Keratinocyte (primary cell): ENCODE measurements around the gene TMEM88. TPM values are rescaled to one million over a fixed set of nuclear protein-coding genes. Genes with fewer than 3 reads are reported as not detected.

Source experiments
- DNase-seq: peaks from one replicate; pipeline ENCODE4 v3.0.0-alpha.2; 2011; ENCODE audit warnings: low read depth, missing footprints, low spot score
- FAIRE-seq: peaks from 2 replicates; lab custom pipeline; 2011; peaks lifted over from hg19 to GRCh38; lab: Jason Lieb, UNC
- H2AFZ ChIP-seq: 2 replicates; pipeline ENCODE4 v1.6.0; 2012; ENCODE audit warnings: low read length, control low read depth, inconsistent platforms; ENCODE audit not compliant: control insufficient read depth
- H3K27ac ChIP-seq: 2 replicates; pipeline ENCODE4 v1.5.1; 2011; ENCODE audit warnings: low read length; ENCODE audit not compliant: control insufficient read depth, insufficient read depth
- H3K27me3 ChIP-seq: 3 replicates; pipeline ENCODE4 v1.6.0; 2011; ENCODE audit warnings: low read length; ENCODE audit not compliant: control insufficient read depth, insufficient read depth; ENCODE audit errors: extremely low read depth
- H3K36me3 ChIP-seq, 2 experiments: 2 replicates in 1 of 2; 3 replicates in 1 of 2; pipeline ENCODE4 v1.5.1; 2011; ENCODE audit warnings: low read length in 2 of 2, mild to moderate bottlenecking in 1 of 2; ENCODE audit not compliant: control insufficient read depth in 2 of 2, insufficient read depth in 2 of 2; ENCODE audit errors: extremely low read depth in 1 of 2
- H3K4me1 ChIP-seq: 3 replicates; pipeline ENCODE4 v1.5.1; 2011; ENCODE audit warnings: low read length; ENCODE audit not compliant: control insufficient read depth, insufficient read depth; ENCODE audit errors: extremely low read depth
- H3K4me2 ChIP-seq: 3 replicates; pipeline ENCODE4 v1.6.0; 2011; ENCODE audit warnings: low read depth, low read length; ENCODE audit not compliant: control insufficient read depth, insufficient read depth; ENCODE audit errors: extremely low read depth
- H3K4me3 ChIP-seq, 3 experiments: fragments of 200-600 bp in 1 of 3; sonication (generic) in 1 of 3; 2 replicates in 2 of 3; 3 replicates in 1 of 3; pipeline ENCODE4 v1.5.1; 2011 to 2016; ENCODE audit warnings: low read length in 3 of 3, mild to moderate bottlenecking in 3 of 3, control low read depth in 2 of 3, inconsistent platforms in 1 of 3, low read depth in 1 of 3, mixed read lengths in 1 of 3, mixed run types in 1 of 3, moderate library complexity in 1 of 3; ENCODE audit not compliant: control insufficient read depth in 2 of 3, insufficient read depth in 2 of 3; ENCODE audit errors: extremely low read depth in 1 of 3
- H3K79me2 ChIP-seq: 2 replicates; pipeline ENCODE4 v1.6.0; 2012; ENCODE audit warnings: low read length; ENCODE audit not compliant: control insufficient read depth, insufficient read depth
- H3K9ac ChIP-seq: 3 replicates; pipeline ENCODE4 v1.6.0; 2011; ENCODE audit warnings: low read length; ENCODE audit not compliant: control insufficient read depth, insufficient read depth; ENCODE audit errors: extremely low read depth
- H3K9me1 ChIP-seq: 3 replicates; pipeline ENCODE4 v1.6.0; 2011; ENCODE audit warnings: low read length; ENCODE audit not compliant: control insufficient read depth, insufficient read depth; ENCODE audit errors: extremely low read depth
- H3K9me3 ChIP-seq: 2 replicates; pipeline ENCODE4 v1.5.1; 2012; ENCODE audit warnings: low read depth, low read length; ENCODE audit not compliant: control insufficient read depth
- H4K20me1 ChIP-seq: 3 replicates; pipeline ENCODE4 v1.6.0; 2011; ENCODE audit warnings: low read length; ENCODE audit not compliant: control insufficient read depth, insufficient read depth; ENCODE audit errors: extremely low read depth
- CTCF ChIP-seq, 3 experiments: IDR thresholded peaks in 1 of 3; conservative IDR thresholded peaks in 1 of 3; optimal IDR thresholded peaks in 1 of 3; 2 replicates in 2 of 3; 3 replicates in 1 of 3; pipeline versions ENCODE3 to v1.5.1; 2011; ENCODE audit warnings: low read length in 3 of 3, mild to moderate bottlenecking in 3 of 3, moderate library complexity in 2 of 3, control low read depth in 1 of 3, inconsistent platforms in 1 of 3; ENCODE audit not compliant: insufficient read depth in 2 of 3; ENCODE audit errors: extremely low read depth in 1 of 3
- EZH2 ChIP-seq: IDR thresholded peaks from one replicate; pipeline ENCODE4 v1.6.1; 2012; ENCODE audit warnings: inconsistent platforms, mild to moderate bottlenecking, low read length, moderate library complexity
- dilution Hi-C: fragments of 300-500 bp; cut with MboI; formaldehyde crosslinking; loops from one replicate; pipeline ENCODE4 v1.7.0; 2020; ENCODE audit warnings: low sequenced_read_pairs; ENCODE audit not compliant: extremely low pct_ligation_motif_present
- polyA plus RNA-seq, 5 experiments: library from polyadenylated mRNA; depleted of rRNA in 3 of 5; stranded (reverse) in 3 of 5; stranded (forward) in 1 of 5; unstranded in 1 of 5; fragments of >200 nt; gene quantifications; 1 replicate in 1 of 5; 2 replicates in 3 of 5; 3 replicates in 1 of 5; pipeline versions ENCODE4 v1.2.1 to v1.2.3, GENCODE V29; 2011 to 2012; ENCODE audit warnings: missing spikeins in 2 of 5, low read depth in 1 of 5, low replicate concordance in 1 of 5

The TMEM88 gene
- polyA plus RNA-seq, 1 donor (not counting 4 experiments of a cell fraction or from before 2014, with no cell fraction given), result 0.45 TPM

GRCh38 chr17:7839190-7839875 is 15.5 kb upstream of the TMEM88 start:
- peaks cover 5 to 8% of the 10 kb centered on the region in 2 experiments for H3K36me3 ChIP-seq
- FAIRE-seq (peak; percentile 17), DNase-seq (no peak)
- no peaks in the 10 kb centered on the region for H3K27me3 ChIP-seq
- no peaks in the 10 kb centered on the region for H3K9me3 ChIP-seq
- peak overlapping the region in 1 of 3 experiments; percentile 56 for H3K4me3 ChIP-seq
- no peak for TF ChIP-seq CTCF (optimal IDR thresholded peaks at IDR 0.05 in 1 of 3, IDR thresholded peaks at IDR 0.05 in 1 of 3, conservative IDR thresholded peaks at IDR 0.05 in 1 of 3; ENCODE audit: extremely low read depth in 1 of 3, insufficient read depth in 2 of 3, low read length in 3 of 3)
- no peak for TF ChIP-seq EZH2
- peak overlapping the region; percentile 68 for H3K4me2 ChIP-seq
- peaks cover 10% of the 10 kb centered on the region for H3K79me2 ChIP-seq
- no peaks in the 10 kb centered on the region for H3K9me1 ChIP-seq
- no peaks in the 10 kb centered on the region for H4K20me1 ChIP-seq
- H3K9ac ChIP-seq, result peak overlapping the region; percentile 69
- H2AFZ ChIP-seq, result no peak overlapping the region
- H3K4me1 ChIP-seq, result peaks cover 47% of the 10 kb centered on the region
- H3K27ac ChIP-seq, result peak overlapping the region; percentile 73
- dilution Hi-C loops, result no loop called here

GRCh38 chr17:7839876-7840261 is 15.0 kb upstream of the TMEM88 start:
- TF ChIP-seq CTCF (optimal IDR thresholded peaks at IDR 0.05 in 1 of 3, IDR thresholded peaks at IDR 0.05 in 1 of 3, conservative IDR thresholded peaks at IDR 0.05 in 1 of 3; ENCODE audit: extremely low read depth in 1 of 3, insufficient read depth in 2 of 3, low read length in 3 of 3) (no peak), EZH2 (no peak)
- no peak overlapping the region for H3K27ac ChIP-seq
- H3K9ac ChIP-seq, result no peak overlapping the region
- no peak overlapping the region for H3K4me3 ChIP-seq
- no peak overlapping the region for H3K4me2 ChIP-seq
- no peaks in the 10 kb centered on the region for H4K20me1 ChIP-seq
- H3K4me1 ChIP-seq, result peaks cover 48% of the 10 kb centered on the region
- FAIRE-seq (no peak), DNase-seq (no peak)
- peaks cover 5 to 8% of the 10 kb centered on the region in 2 experiments for H3K36me3 ChIP-seq
- H3K27me3 ChIP-seq, result no peaks in the 10 kb centered on the region
- H2AFZ ChIP-seq, result no peak overlapping the region
- H3K9me1 ChIP-seq, result no peaks in the 10 kb centered on the region
- peaks cover 14% of the 10 kb centered on the region for H3K79me2 ChIP-seq
- H3K9me3 ChIP-seq, result no peaks in the 10 kb centered on the region
- dilution Hi-C loops, result no loop called here
